Heart right ventricle (tissue), 16 donors: Measurements from ENCODE around the gene DNAH3. TPM values are rescaled to one million over a fixed set of nuclear protein-coding genes. Genes with fewer than 3 reads are reported as not detected.
A peak's percentile ranks its signal among the peaks of the same experiment; 100 is the strongest.

Experiments
- ATAC-seq, 8 donors: fragments of 200-7000 bp; cut with Tn5 transposase; one replicate each; pipeline ENCODE4 v1.9.1; 2020; ENCODE audit warnings: mild to moderate bottlenecking in 8 of 8, moderate library complexity in 8 of 8, moderate number of reproducible peaks in 1 of 8
- DNase-seq, 2 donors: peaks; one replicate each; pipeline ENCODE4 v3.0.0-alpha.2; 2020
- H3K27ac ChIP-seq, 10 donors: fragments of 200-600 bp; sonication (generic) in 2 of 10; one replicate each; pipeline versions ENCODE4 v1.5.0 to v1.8.0; 2020 to 2022; ENCODE audit warnings: mild to moderate bottlenecking in 3 of 10
- H3K27me3 ChIP-seq, 7 donors: fragments of 200-600 bp; one replicate each; pipeline ENCODE4 v1.8.0; 2021 to 2022; ENCODE audit warnings: mild to moderate bottlenecking in 2 of 7
- H3K36me3 ChIP-seq, 9 donors: fragments of 200-600 bp; sonication (generic) in 1 of 9; one replicate each; pipeline versions ENCODE4 v1.5.0 to v1.8.0; 2020 to 2022; ENCODE audit warnings: mild to moderate bottlenecking in 2 of 9
- H3K4me1 ChIP-seq, 9 donors: fragments of 200-600 bp; sonication (generic) in 1 of 9; one replicate each; pipeline versions ENCODE4 v1.5.0 to v1.8.0; 2020 to 2022; ENCODE audit warnings: mild to moderate bottlenecking in 4 of 9
- H3K4me3 ChIP-seq, 10 donors: fragments of 200-600 bp; sonication (generic) in 2 of 10; one replicate each; pipeline versions ENCODE4 v1.5.0 to v1.8.0; 2020 to 2022; ENCODE audit warnings: mild to moderate bottlenecking in 7 of 10, moderate library complexity in 2 of 10
- H3K9me3 ChIP-seq, 11 donors: fragments of 200-600 bp in 10 of 11; sonication (generic) in 2 of 11; one replicate each; pipeline versions ENCODE4 v1.5.0 to v1.8.0; 2013 to 2022; ENCODE audit warnings: mild to moderate bottlenecking in 2 of 11, control low read depth in 1 of 11, moderate library complexity in 1 of 11
- CTCF ChIP-seq, 9 donors: fragments of 200-600 bp; sonication (generic) in 2 of 9; IDR thresholded peaks; one replicate each; pipeline versions ENCODE4 v1.5.0 to v1.8.0; 2021 to 2022; ENCODE audit warnings: antibody characterized with exemption in 9 of 9, mild to moderate bottlenecking in 5 of 9, moderate library complexity in 1 of 9
- WGBS, 2 donors: extraction: QIAGEN DNeasy Blood & Tissue Kit; methylation state at CpG; one replicate each; pipeline ENCODE4 v1.1.7; 2013; ENCODE audit warnings: inconsistent platforms in 1 of 2; 5-methylcytosine and 5-hydroxymethylcytosine counted together
- intact Hi-C, 10 donors: fragments of 100-400 bp; cut with DNase I; formaldehyde crosslinking; loops; one replicate each; pipeline versions ENCODE4 v1.11.1 to v1.14.2; 2022
- polyA plus RNA-seq, 2 donors: library from polyadenylated mRNA; stranded (reverse); fragments of 200-250 nt; gene quantifications; one replicate each; pipeline ENCODE4 v1.2.3, GENCODE V29; 2013
- total RNA-seq, 10 donors: library from RNA; stranded (reverse); fragmentation: NEBNext Ultra II Directional in 3 of 10; extraction: Animal tissue kit (Norgen Biotek cat#: 25700) in 3 of 10; gene quantifications; one replicate each; pipeline versions ENCODE4 v1.2.1 to v1.2.4, GENCODE V29; 2021 to 2023
- donor health status: Arrhythmogenic right ventricular cardiomyopathy.
- donor health status: ischemic (EF 13 %, LVEDD 7.1; RV severe dilation, severe dysfunction).
- donor health status: healthy with polysubstance abuse.
- donor health status: DM: no; HTN: yes; CAD: no.
- donor health status: DM: no; HTN: no; CAD: no.
- donor health status: ischemic (EF 25% LVEDD 6.9; RV normal size, moderate dysfunction).
- donor health status: ischemic (EF 25% LVEDD 5.7; RV mildly dilated, moderate dysfunction).
- donor health status: healthy.
- donor health status: DM: yes; HTN: yes; CAD: no.
- donor health status: Ischemic cardiomyopathy.
- donor health status: ischemic (EF 35%, LVEDD 5.7; RV mildly dilated, moderate dysfunction).
- donor health status: nonischemic (EF 11% LVEDD 7.7; RV severe dilation, severe dysfunction).
- donor health status: DM: yes; HTN: yes; CAD: no.
- donor health status: PGD.
- donor health status: ischemic (EF 29% LVEDD 5.4; RV normal size, mild dysfunction).
- donor health status: nonischemic (EF 23%, LVEDD 6.1; RV moderate dilation, normal function).

DNAH3 gene
- total and polyA plus RNA-seq, 12 donors: 0.39 to 3.7 (median 1.0) TPM; not detected in 1

GRCh38 chr16:21167360-21167759 is 16.7 kb upstream of the DNAH3 start:
- intact Hi-C loops: loop anchor here in 2 of 10 donors (10.0 kb wide), 2 partner anchors 387 to 397 kb away; no protein-coding TSS in a partner anchor
- no peak for ATAC-seq
- Histone ChIP-seq H3K4me3 (no peak overlapping the region), H3K36me3 (peaks cover 0 to 83% (median 37%) of the 10 kb centered on the region in 9 donors), H3K27ac (no peak overlapping the region), H3K4me1 (peaks cover 7 to 30% (median 22%) of the 10 kb centered on the region in 9 donors), H3K27me3 (no peaks in the 10 kb centered on the region), H3K9me3 (no peaks in the 10 kb centered on the region)
- WGBS, 2 donors: 97% methylated on average over 9 of the region's 9 CpGs
- TF ChIP-seq CTCF (IDR thresholded peaks at IDR 0.05): no peak
- DNase-seq: no peak

GRCh38 chr16:21166561-21166961 is 15.9 kb upstream of the DNAH3 start:
- Histone ChIP-seq H3K9me3 (no peaks in the 10 kb centered on the region), H3K36me3 (peaks cover 0 to 83% (median 29%) of the 10 kb centered on the region in 9 donors), H3K4me3 (no peak overlapping the region), H3K27me3 (no peaks in the 10 kb centered on the region), H3K27ac (no peak overlapping the region), H3K4me1 (peaks cover 10 to 38% (median 30%) of the 10 kb centered on the region in 9 donors)
- WGBS, 2 donors: 80 to 82% methylated on average over 9 of the region's 9 CpGs
- intact Hi-C loops: loop anchor here in 2 of 10 donors (10.0 kb wide), 2 partner anchors 388 to 398 kb away; no protein-coding TSS in a partner anchor
- TF ChIP-seq CTCF (IDR thresholded peaks at IDR 0.05): no peak
- ATAC-seq: no peak
- DNase-seq: no peak

GRCh38 chr16:21164521-21165168 is 14.0 kb upstream of the DNAH3 start:
- intact Hi-C loops: loop anchor here in 2 of 10 donors (10.0 kb wide), 2 partner anchors 390 to 400 kb away; no protein-coding TSS in a partner anchor
- H3K27ac ChIP-seq: peak overlapping the region in 8 of 10 donors; percentile 25 to 95 (median 84)

GRCh38 chr16:21163576-21163975 is 12.9 kb upstream of the DNAH3 start:
- DNase-seq (no peak), ATAC-seq (no peak)
- Histone ChIP-seq H3K4me3 (no peak overlapping the region), H3K4me1 (peaks cover 10 to 59% (median 45%) of the 10 kb centered on the region in 9 donors), H3K9me3 (no peaks in the 10 kb centered on the region), H3K27me3 (no peaks in the 10 kb centered on the region), H3K36me3 (peaks cover 0 to 63% (median 13%) of the 10 kb centered on the region in 9 donors), H3K27ac (peak overlapping the region; percentile 25 to 95 (median 80))
- no peak for TF ChIP-seq CTCF (IDR thresholded peaks at IDR 0.05)
- intact Hi-C loops: loop anchor here in 3 of 10 donors (2.0 to 10.0 kb wide), 3 partner anchors 137 to 401 kb away; no protein-coding TSS in a partner anchor
- WGBS, 2 donors: 79 to 80% methylated on average over 4 of the region's 4 CpGs

More at GRCh38 chr16:21164521-21165168, 14.0 kb upstream of the DNAH3 start:
- peaks cover 0 to 71% (median 13%) of the 10 kb centered on the region in 9 donors for H3K36me3 ChIP-seq
- 82 to 87% methylated on average over 7 of the region's 7 CpGs for WGBS, 2 donors
- no peak for DNase-seq
- no peaks in the 10 kb centered on the region for H3K9me3 ChIP-seq
- no peaks in the 10 kb centered on the region for H3K27me3 ChIP-seq
- TF ChIP-seq CTCF (IDR thresholded peaks at IDR 0.05): no peak
- peaks cover 10 to 58% (median 45%) of the 10 kb centered on the region in 9 donors for H3K4me1 ChIP-seq
- H3K4me3 ChIP-seq: no peak overlapping the region
- no peak for ATAC-seq
